Body of pancreas (tissue), 4 donors: ENCODE measurements around the gene PKM.

Experiments
- CTCF ChIP-seq, 7 experiments: fragments of 450-650 bp in 4 of 7; fragments of 200-600 bp in 3 of 7; sonication (generic) in 3 of 7; IDR thresholded peaks; one replicate each; pipeline ENCODE4 v1.5.1; 2016 to 2019; ENCODE audit warnings: antibody characterized with exemption in 7 of 7
- POLR2A ChIP-seq, 3 donors: fragments of 450-650 bp; IDR thresholded peaks; one replicate each; pipeline ENCODE4 v1.6.1; 2016; ENCODE audit warnings: antibody characterized with exemption in 3 of 3, mild to moderate bottlenecking in 2 of 3

GRCh38 chr15:72183781-72184164 is 47.2 kb downstream of the PKM start:
- TF ChIP-seq CTCF (IDR thresholded peaks at IDR 0.05) (no peak), POLR2A (IDR thresholded peaks at IDR 0.05) (no peak)
